SH-SY5Y (cell line): Measurements from ENCODE around the gene RAB5A.

Source experiments
- GATA2 ChIP-seq: IDR thresholded peaks from 2 replicates; pipeline ENCODE4 v1.6.1; 2011; ENCODE audit warnings: mild to moderate bottlenecking, low read depth, low read length
- GATA3 ChIP-seq: IDR thresholded peaks from 2 replicates; pipeline ENCODE4 v1.6.1; 2011; ENCODE audit warnings: low read depth, mild to moderate bottlenecking, low read length, moderate library complexity

GRCh38 chr3:19994796-19995195 is 47.9 kb downstream of the RAB5A start:
- no peak for TF ChIP-seq GATA3
- no peak for TF ChIP-seq GATA2
